AG10803 (cell line): Measurements from ENCODE around the gene TSPAN11.

Experiments
- DNase-seq: peaks from one replicate; pipeline ENCODE4 v3.0.0; 2010; ENCODE audit warnings: low read depth
- H3K4me3 ChIP-seq: 2 replicates; pipeline ENCODE4 v1.5.1; 2011; ENCODE audit warnings: mild to moderate bottlenecking, low read length, control low read depth
- TF ChIP-seq, protein P1 (sequence below): conservative IDR thresholded peaks from 2 replicates; pipeline ENCODE4 v1.5.1; 2011; ENCODE audit warnings: mild to moderate bottlenecking, low read length, control low read depth, inconsistent platforms

TSPAN11 gene

DNA sequence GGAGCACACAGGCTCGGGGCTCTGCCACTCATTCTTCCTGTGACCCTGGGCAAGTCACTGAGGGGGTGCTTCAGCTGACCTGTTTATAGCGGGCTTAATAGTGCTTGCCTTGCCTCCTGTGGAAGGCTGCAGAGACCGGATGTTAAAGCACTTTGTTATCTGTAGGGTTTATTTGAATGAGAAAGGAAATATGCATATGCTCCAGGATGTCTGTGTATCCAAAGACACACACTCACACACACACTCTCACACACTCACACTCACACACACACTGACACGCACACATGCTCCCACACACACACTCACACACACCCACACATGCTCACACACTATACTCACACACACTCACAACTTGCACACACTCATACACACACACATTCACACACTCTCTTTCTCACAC is 91.0 kb downstream of the TSPAN11 start:
- TF ChIP-seq, protein P1, sequence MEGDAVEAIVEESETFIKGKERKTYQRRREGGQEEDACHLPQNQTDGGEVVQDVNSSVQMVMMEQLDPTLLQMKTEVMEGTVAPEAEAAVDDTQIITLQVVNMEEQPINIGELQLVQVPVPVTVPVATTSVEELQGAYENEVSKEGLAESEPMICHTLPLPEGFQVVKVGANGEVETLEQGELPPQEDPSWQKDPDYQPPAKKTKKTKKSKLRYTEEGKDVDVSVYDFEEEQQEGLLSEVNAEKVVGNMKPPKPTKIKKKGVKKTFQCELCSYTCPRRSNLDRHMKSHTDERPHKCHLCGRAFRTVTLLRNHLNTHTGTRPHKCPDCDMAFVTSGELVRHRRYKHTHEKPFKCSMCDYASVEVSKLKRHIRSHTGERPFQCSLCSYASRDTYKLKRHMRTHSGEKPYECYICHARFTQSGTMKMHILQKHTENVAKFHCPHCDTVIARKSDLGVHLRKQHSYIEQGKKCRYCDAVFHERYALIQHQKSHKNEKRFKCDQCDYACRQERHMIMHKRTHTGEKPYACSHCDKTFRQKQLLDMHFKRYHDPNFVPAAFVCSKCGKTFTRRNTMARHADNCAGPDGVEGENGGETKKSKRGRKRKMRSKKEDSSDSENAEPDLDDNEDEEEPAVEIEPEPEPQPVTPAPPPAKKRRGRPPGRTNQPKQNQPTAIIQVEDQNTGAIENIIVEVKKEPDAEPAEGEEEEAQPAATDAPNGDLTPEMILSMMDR = no peak
- no peak for DNase-seq
- H3K4me3 ChIP-seq = no peak overlapping the region

DNA sequence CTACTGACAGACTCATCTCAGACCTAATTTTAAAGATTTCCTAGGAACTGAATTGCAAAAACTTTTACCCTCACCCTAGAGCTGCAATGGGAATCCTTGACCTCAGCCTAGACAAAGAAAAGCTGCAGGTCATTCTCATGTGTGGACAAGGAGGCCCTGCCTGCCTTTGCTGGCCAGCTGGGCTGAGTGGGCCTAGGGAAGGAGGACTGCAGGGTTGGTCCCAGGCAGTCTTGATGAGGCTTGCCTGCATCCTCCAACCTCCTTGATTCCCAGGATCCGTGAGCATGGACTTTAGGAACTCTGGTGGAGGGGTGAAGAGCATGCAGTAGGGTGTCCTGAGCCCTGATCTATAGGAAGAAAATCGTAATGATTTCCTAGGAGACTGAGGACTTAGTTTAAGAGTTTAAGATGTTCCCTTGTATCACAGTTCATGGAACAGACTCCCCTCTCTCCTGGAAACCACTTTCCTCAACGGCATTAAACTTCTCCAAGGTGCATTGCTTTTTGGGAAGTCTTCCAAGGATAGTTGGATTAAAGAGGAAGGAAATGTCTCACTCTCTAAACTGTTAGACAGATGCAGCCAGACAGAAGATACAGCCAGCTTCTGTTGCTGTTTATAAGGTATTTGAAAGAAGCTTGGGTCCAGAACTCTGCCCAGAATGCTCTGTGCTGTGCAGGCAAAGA is 91.7 kb downstream of the TSPAN11 start:
- H3K4me3 ChIP-seq = no peak overlapping the region
- TF ChIP-seq, protein P1 = no peak
- DNase-seq = no peak

DNA sequence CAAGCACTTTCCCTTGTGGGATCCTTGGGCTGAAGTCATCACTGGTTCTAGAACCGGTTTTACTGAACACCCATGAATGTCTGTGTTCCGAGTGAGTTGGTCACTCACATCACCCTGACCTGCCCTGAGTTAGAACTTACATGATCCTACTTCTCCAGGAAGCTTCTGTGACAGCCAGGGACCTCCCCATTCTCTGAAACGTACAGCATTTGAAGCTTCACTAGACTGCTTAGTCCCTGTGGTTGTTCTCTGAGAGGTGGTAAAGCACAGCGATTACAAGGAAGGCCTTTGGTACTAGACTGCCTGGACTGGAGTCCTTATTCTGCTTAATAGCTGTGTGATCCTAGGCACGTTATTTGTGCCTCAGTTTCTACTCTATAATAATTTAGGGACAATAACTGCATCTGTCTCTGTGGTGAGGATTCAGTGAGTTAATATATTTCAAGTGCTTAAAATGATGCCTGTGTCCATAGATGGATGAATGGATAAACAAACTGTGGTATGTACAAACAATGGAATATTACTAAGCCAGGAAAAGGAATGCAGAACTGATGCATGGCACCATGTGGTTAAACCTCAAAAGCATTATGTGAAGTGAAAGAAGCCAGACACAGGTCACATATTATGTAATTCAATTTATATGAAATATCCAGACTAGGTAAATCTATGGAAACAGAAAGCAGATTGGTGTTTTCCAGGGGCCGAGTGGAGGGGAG is 92.4 kb downstream of the TSPAN11 start:
- H3K4me3 ChIP-seq = no peak overlapping the region
- TF ChIP-seq, protein P1 = no peak
- DNase-seq = no peak

DNA sequence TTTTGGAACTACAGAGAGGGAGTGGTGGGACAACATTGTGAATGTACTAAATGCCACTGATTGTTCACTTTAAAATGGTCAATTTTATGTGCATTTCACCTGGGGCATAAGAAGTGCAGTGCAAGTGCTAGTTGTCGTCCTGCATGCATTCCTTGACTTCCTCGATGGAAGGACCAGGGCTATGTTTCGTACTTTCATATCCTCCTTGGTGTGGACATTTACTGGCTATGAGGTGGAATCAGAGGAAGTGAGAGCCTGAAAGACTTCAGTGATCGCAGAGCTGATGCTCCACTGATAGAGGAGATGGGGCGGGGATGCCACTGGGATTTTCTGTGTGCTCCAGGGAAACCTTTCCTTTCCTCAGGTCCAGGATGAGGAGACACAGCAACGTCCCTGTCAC is 93.0 kb downstream of the TSPAN11 start:
- H3K4me3 ChIP-seq = no peak overlapping the region
- DNase-seq = no peak
- TF ChIP-seq, protein P1 = no peak

DNA sequence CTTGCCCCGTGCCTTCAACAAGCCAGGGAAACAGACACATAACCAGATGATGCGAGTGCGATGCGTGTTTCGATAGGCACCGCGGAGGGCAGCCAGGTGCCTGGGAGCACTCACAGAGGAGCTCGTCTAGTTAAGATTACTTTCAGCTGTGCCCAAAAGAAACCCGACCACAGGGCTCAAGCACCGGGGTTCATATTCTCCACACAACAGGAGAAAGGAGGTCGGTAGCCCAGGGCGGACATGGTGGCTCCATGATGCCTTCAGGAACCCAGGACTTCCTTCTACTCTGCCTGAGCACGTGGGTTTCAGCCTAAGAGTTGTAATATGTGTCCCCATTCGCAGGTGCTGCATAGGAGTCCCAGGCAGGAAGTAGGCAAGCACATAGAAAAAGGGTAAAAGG is 93.4 kb downstream of the TSPAN11 start:
- TF ChIP-seq, protein P1 = no peak

DNA sequence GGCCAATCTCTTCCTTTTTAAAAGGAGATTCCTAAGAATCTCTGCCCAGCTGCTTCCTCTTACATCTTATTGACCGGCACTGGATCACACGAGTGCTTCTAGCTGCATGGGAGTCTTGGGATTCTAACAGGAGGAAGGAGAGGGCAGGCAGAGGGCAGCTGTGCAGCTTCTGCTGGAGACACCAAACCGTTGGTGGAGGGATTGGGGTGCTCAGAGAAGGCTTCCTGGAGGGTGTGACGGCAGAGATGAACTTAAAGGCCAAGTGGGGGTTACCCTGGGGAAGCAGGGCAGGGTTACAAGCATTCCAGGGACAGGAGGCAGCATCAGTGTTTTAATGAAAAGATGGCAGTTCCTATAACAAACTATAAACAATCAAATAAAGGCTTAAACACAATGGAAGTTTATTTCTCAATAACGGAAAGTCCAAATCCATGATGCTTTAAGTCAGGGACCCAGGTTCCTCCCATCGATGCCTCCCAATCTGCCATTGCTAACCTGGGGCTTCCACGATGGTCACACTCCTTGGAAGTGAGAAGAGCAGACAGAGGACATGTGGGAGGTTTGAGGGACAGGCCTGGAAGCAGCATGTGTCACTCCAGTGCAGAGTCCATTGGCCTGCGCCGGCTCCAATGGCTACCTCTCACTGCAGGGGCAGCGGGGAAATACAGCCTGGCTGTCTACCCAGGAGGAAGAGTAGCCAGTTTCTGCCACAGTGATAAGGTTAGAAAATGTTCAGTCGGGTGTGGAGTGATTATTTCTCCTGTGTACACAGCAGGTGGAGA is 94.0 kb downstream of the TSPAN11 start:
- TF ChIP-seq, protein P1 = no peak
- no peak for DNase-seq
- H3K4me3 ChIP-seq = no peak overlapping the region

More for the DNA sequence above, 93.4 kb downstream of the TSPAN11 start:
- no peak for DNase-seq
- H3K4me3 ChIP-seq = no peak overlapping the region
